GM13977 (cell line): ENCODE results near the gene AOX1.

Experiments
- DNase-seq: peaks from one replicate; pipeline ENCODE4 v3.0.0; 2012; ENCODE audit warnings: low spot score
- in situ Hi-C: fragments of 300-500 bp; cut with MboI; formaldehyde crosslinking; loops from one replicate; pipeline ENCODE4 v1.12.0; 2022; ENCODE audit warnings: low sequenced_read_pairs, low pct_unique_long_range_greater_than_20kb, mixed read lengths, inconsistent platforms; ENCODE audit not compliant: unreplicated experiment
- TF ChIP-seq, protein P1 (sequence below): IDR thresholded peaks from 2 replicates; pipeline ENCODE4 v1.5.1; 2012; ENCODE audit warnings: mild to moderate bottlenecking, control low read depth; ENCODE audit not compliant: insufficient read depth; ENCODE audit errors: extremely low read depth, missing control alignments

Gene AOX1

DNA sequence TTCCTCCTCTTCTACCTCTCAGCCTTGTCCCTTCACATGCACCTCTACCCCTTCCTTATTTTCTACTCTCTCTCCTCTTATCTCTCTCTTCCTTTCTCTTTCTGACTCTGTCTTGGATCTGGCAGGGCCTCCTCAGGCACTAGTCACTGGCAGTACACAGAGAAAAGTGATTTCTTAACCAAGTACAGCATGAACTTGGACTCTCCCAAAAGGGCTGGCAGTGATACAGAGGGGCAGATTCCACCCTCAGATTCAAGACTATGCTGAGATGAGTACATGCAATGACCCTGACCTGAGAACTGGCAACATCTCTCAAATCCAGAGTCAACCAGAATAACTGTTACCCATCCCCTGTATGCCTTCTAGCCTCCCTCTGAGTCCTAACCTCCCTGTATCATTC lies 4.3 kb downstream of the AOX1 start:
- TF ChIP-seq, protein P1, sequence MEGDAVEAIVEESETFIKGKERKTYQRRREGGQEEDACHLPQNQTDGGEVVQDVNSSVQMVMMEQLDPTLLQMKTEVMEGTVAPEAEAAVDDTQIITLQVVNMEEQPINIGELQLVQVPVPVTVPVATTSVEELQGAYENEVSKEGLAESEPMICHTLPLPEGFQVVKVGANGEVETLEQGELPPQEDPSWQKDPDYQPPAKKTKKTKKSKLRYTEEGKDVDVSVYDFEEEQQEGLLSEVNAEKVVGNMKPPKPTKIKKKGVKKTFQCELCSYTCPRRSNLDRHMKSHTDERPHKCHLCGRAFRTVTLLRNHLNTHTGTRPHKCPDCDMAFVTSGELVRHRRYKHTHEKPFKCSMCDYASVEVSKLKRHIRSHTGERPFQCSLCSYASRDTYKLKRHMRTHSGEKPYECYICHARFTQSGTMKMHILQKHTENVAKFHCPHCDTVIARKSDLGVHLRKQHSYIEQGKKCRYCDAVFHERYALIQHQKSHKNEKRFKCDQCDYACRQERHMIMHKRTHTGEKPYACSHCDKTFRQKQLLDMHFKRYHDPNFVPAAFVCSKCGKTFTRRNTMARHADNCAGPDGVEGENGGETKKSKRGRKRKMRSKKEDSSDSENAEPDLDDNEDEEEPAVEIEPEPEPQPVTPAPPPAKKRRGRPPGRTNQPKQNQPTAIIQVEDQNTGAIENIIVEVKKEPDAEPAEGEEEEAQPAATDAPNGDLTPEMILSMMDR, result no peak
- DNase-seq, result no peak
- in situ Hi-C loops, result no loop called here

DNA sequence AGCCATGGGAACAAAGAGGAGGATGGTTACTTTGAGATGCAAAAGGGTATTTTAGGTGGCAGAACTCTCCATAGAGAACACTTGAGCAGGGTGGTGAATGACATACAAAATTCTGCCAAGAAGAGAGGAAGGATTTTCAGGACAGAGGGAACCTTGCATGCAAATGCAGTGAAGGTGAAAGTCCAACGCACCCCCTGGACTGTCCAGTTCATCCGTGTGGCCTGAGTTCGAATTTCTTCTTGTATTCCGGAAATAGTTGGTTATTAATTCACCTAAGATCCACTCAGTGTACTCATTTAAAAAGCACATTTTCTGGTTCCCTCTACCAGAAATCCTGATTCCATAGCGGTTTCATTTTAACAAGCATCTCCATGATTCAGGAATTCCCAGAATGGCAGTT lies 5.5 kb downstream of the AOX1 start:
- no peak for DNase-seq
- TF ChIP-seq, protein P1, result no peak
- in situ Hi-C loops, result no loop called here

DNA sequence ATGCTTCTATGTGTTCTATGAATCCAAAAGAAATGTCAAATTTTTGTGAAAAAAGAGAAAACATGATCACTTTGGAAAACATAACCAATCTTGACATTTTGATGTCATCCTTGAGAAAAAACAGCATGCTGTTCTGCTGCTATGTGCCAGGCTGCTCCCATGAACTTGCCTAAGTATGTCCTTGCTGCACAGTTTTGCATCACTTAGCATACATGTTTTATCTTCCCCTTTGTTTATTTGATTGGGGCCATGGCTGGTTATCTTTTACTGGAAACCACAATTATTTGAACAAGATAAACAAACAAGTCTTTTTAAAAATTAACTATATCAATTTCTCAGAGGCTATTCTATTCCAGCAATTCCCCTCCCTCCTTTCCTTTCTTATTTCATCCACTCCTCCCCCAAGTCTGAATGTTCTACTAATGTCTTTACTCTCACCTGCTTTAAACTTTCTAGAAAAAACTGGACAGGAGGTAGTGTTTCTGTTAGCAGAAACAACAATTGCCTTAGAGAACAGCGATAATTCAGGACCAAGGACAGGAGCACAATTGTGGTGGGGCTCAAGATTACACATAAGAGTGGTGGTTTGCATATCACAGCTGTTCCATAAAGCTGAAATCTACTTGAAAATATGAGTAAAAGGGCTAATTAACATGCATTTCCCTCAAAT lies 6.7 kb downstream of the AOX1 start:
- DNase-seq, result no peak
- TF ChIP-seq, protein P1, result no peak

DNA sequence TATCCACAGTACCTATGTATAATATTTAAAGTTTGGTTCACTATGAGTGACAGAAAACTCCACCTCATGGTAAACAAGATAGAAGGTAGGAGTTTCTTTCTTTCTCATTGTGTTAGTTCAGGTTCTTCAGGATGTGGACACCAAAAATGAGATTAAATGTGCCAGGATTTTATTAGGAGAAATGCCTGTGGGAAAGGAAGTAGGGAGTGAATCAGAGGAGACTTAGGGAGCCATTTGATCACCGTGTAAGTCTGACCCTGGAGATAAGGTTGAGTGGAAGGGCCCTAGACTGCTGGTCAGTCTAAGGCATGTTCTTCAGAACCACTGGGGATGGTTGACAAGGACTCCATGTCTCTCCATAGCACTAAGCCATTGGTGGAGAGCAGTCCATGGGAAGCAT lies 8.1 kb downstream of the AOX1 start:
- TF ChIP-seq, protein P1, result no peak
- in situ Hi-C loops, result no loop called here
- DNase-seq, result no peak

More for the DNA sequence above, 6.7 kb downstream of the AOX1 start:
- in situ Hi-C loops, result no loop called here

DNA sequence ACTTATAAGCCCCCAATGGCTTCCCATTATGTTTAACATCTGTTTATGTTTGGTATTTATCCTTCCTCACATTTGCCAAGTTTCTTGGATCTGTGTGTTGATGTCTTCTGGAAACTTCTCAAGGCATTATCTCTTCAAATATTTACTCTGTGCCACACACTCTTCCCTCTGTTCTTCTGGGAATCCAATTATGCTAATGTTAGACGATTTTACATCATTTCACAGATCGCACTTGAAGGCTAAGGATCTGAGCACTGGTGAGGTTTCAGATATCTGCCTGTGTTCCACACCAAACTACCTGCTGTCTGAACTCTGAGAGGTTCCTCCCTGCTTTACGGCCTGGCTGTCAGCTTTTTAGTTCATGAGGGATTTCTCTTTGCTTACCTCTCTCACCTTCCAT lies 10.1 kb downstream of the AOX1 start:
- TF ChIP-seq, protein P1, result no peak
- no peak for DNase-seq
- in situ Hi-C loops, result no loop called here

DNA sequence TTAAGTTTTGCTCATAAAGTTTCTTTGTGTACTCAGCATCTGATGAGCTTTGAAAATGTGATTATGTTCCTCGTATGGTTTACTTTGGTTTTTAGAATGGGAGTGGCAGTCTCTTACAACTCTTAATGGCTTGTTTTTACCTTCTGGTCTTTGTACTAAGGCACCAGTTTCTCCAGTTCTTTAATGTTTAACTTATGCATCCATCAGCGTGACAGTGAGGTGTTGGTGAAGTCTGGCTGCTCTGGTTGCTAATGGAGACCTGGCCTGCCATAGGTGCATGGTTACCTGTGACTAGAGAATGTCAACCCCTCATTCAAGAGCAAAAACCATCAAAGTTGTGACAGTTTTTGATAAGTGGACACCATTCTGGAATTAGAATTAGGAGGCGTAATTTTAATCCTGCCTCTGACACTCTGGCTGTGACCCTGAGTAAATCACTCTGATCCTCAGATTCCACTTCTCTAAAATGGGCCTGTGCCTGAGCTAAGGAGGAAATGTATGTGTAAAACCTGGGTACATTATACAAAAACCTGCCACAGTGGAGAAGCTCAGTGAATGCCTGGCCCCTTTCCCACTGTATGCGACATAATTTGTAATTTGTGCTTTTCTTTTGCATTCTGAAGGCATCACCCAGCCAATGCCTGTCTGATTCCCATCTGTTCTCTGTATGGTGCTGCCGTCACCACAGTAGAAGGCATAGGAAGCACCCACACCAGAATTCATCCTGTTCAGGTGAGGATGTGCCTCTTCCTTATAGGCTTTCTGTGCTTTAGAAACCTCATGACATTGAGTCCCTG lies 11.2 kb downstream of the AOX1 start:
- TF ChIP-seq, protein P1, result no peak
- in situ Hi-C loops, result no loop called here
- no peak for DNase-seq
